Bronchial epithelial cell (primary cell): ENCODE results near the gene THSD4. TPM values are rescaled to one million over a fixed set of nuclear protein-coding genes. Genes with fewer than 3 reads are reported as not detected.

ENCODE experiments used
- DNase-seq: peaks from one replicate; pipeline ENCODE4 v3.0.0-alpha.2; 2010; ENCODE audit warnings: low read depth
- FAIRE-seq: peaks from 2 replicates; lab custom pipeline; 2011; peaks lifted over from hg19 to GRCh38; lab: Jason Lieb, UNC
- H3K27me3 ChIP-seq: 2 replicates; pipeline ENCODE4 v1.5.1; 2011; ENCODE audit warnings: low read length; ENCODE audit not compliant: control insufficient read depth, insufficient read depth
- H3K36me3 ChIP-seq: 2 replicates; pipeline ENCODE4 v1.5.1; 2011; ENCODE audit warnings: low read length; ENCODE audit not compliant: control insufficient read depth, insufficient read depth
- H3K4me3 ChIP-seq: 2 replicates; pipeline ENCODE4 v1.5.1; 2011; ENCODE audit warnings: mild to moderate bottlenecking, low read depth, low read length, control low read depth
- total RNA-seq: library from RNA; depleted of rRNA; stranded (reverse); fragments of >200 nt; gene quantifications from 2 replicates; pipeline ENCODE4 v1.2.1, GENCODE V29; 2014
- TF ChIP-seq, protein P1 (sequence below): IDR thresholded peaks from 2 replicates; pipeline ENCODE4 v1.5.1; 2011; ENCODE audit warnings: mild to moderate bottlenecking, moderate library complexity, low read length, control low read depth, inconsistent platforms; ENCODE audit not compliant: insufficient read depth, severe bottlenecking

The THSD4 gene
- total RNA-seq, 1 donor from 2014 or later, result 14.5 TPM

DNA sequence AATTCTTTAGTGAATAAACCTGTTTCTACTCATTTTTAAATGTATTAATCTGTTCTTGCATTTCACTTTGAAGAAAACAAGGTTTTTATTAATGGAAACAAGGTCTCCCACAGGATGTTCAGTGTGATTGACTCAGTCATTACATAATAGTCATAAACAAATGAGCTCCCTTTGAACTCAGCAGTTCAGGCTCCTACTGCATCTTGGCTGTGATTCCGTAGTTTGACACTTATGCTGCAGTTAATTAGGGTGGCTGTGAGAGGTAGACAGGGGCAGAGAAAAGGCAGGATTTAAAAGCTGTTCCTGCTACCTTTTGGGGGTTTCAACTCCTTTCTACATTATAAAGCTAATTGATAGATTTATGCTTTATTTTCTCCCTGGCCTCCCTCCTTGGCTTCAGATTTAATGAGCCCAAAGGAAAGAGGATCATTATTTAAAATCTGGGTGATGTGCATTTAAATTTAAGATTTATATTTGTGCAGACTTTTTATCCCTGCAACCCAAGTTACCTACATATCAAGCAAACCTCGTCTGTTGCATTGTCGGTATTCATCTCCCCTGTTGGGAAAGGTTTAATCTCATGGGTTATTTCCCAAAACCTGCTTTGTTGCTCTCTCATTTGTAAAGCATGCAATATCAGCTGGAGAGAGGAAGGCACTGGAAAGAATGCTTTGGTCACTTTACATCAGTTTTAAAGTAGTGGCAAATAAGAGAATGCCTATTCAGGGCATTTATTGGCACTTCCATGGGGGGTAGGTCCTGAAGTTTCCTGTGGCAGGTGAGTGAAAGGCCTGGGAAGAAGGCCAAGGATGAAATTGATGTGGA is 350.1 kb downstream of the THSD4 start:
- Histone ChIP-seq H3K4me3 (no peak overlapping the region), H3K27me3 (no peaks in the 10 kb centered on the region), H3K36me3 (no peaks in the 10 kb centered on the region)
- TF ChIP-seq, protein P1, sequence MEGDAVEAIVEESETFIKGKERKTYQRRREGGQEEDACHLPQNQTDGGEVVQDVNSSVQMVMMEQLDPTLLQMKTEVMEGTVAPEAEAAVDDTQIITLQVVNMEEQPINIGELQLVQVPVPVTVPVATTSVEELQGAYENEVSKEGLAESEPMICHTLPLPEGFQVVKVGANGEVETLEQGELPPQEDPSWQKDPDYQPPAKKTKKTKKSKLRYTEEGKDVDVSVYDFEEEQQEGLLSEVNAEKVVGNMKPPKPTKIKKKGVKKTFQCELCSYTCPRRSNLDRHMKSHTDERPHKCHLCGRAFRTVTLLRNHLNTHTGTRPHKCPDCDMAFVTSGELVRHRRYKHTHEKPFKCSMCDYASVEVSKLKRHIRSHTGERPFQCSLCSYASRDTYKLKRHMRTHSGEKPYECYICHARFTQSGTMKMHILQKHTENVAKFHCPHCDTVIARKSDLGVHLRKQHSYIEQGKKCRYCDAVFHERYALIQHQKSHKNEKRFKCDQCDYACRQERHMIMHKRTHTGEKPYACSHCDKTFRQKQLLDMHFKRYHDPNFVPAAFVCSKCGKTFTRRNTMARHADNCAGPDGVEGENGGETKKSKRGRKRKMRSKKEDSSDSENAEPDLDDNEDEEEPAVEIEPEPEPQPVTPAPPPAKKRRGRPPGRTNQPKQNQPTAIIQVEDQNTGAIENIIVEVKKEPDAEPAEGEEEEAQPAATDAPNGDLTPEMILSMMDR, result no peak
- DNase-seq, result no peak
- FAIRE-seq, result no peak

DNA sequence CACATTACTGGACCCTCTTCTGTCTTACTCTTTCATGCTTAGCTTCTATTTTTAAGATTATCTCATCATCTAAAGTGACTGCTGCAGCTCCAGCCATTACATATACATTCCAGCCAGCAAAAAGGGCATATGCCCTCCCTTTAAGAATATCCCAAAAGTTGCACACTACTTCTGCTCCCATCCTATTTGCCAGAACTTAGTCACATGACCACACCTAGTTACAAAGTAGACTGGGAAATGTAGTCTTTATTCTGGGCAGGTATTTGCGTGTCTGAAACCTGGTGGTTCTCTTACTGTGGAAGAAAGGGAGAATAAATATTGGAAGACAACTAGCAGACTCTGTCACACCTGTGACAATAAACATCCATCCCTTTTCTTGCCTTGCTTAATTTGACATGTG is 353.4 kb downstream of the THSD4 start:
- H3K27me3 ChIP-seq, result no peaks in the 10 kb centered on the region
- no peak for FAIRE-seq
- TF ChIP-seq, protein P1, result no peak

DNA sequence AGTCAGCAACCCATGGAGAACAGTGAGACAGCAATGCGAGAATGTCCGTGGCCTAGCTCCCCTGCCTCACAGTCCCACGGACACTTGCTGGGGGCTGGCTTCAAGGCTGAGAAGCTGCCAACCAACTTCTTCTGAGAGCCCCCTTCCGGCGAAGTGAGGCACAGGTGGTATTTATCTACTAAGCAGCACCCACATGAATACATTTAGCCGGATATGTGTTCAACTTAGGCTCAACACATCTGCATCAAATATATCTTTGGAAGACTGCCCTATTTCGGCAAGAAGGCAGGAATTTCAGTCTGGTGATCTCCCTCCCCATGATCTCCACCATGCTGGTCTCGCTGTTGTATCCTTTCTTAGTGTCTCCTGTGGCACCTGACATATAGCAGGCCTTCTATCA is 354.1 kb downstream of the THSD4 start:
- TF ChIP-seq, protein P1, result no peak
- Histone ChIP-seq H3K36me3 (no peaks in the 10 kb centered on the region), H3K4me3 (no peak overlapping the region), H3K27me3 (no peaks in the 10 kb centered on the region)
- DNase-seq (no peak), FAIRE-seq (no peak)

More for the DNA sequence above, 353.4 kb downstream of the THSD4 start:
- no peaks in the 10 kb centered on the region for H3K36me3 ChIP-seq
- no peak overlapping the region for H3K4me3 ChIP-seq
- DNase-seq, result no peak

DNA sequence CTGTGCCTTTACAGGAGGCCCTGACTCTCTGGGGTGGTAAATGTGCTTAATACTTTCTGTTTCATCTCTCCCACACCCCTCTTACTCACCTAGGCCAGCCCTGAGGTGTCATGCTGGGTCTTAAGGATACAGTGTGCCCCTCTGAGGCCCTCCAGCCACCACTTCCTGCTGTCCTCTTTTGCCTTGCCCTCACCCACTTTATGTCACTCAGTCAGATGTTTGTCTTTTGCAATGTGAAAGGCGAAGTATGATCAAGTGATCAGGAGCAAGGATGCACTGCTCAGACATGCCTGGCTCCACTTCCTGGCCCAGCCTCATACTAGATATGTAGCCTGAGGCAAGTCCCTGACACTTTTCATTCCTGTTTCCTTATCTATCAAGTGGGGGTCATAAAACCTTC is 356.1 kb downstream of the THSD4 start:
- Histone ChIP-seq H3K4me3 (no peak overlapping the region), H3K36me3 (no peaks in the 10 kb centered on the region), H3K27me3 (no peaks in the 10 kb centered on the region)
- TF ChIP-seq, protein P1, result no peak
- FAIRE-seq, result peak; percentile 43
- DNase-seq, result peak; percentile 88

DNA sequence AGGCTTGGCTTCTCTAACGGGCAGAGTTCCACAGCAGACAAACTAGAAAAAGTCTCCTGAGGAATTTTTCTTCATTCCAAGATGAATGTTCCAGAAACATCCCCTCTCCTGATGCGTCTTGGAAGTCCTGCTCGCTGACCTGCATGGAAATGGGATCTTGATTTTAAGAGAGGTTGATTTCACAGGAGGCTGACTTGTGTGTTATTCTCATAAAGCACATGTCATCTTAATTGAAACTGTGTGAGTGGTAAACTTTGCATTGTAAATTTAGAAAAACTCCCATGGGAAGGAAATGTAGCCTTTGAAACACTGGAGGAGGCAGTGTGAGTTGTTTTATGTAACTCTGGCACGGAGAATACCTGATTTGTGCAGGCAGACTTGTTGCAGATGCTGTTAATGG is 357.3 kb downstream of the THSD4 start:
- Histone ChIP-seq H3K27me3 (no peaks in the 10 kb centered on the region), H3K4me3 (no peak overlapping the region), H3K36me3 (no peaks in the 10 kb centered on the region)
- no peak for DNase-seq
- TF ChIP-seq, protein P1, result no peak
- no peak for FAIRE-seq
